ENCODE measurements around the gene CLVS2. TPM values are rescaled to one million over a fixed set of nuclear protein-coding genes. Genes with fewer than 3 reads are reported as not detected.

The CLVS2 gene
- total RNA-seq, 1 donor from 2014 or later, result 18.6 TPM

Other genes starting within 250 kb of the CLVS2 start
- gene FABP7, start 216.5 kb upstream of the CLVS2 start, total RNA-seq (ENCODE audit: unreplicated experiment), result 3.3 TPM
- gene SMPDL3A, start 207.0 kb upstream of the CLVS2 start, total RNA-seq (ENCODE audit: unreplicated experiment), result 10.0 TPM

Measured in glutamatergic neuron (in vitro differentiated cells).